Liver (tissue), 3 donors: ENCODE data around the gene RPTOR.

ENCODE experiments used
- HNF4G ChIP-seq: IDR thresholded peaks from 2 replicates; pipeline ENCODE4 v1.6.1; 2016; ENCODE audit warnings: antibody characterized with exemption
- JUND ChIP-seq, 2 donors: IDR thresholded peaks; 2 replicates each; pipeline ENCODE4 v1.6.1; 2016; ENCODE audit warnings: antibody characterized with exemption in 2 of 2
- SP1 ChIP-seq: IDR thresholded peaks from 2 replicates; pipeline ENCODE4 v1.6.1; 2018; ENCODE audit warnings: antibody characterized with exemption, mild to moderate bottlenecking
- TAF1 ChIP-seq: conservative IDR thresholded peaks from 2 replicates; pipeline ENCODE4 v1.6.1; 2016; ENCODE audit warnings: antibody characterized with exemption, mild to moderate bottlenecking
- TF ChIP-seq, protein P1 (sequence below): fragments of 150-350 bp; IDR thresholded peaks from 2 replicates; pipeline ENCODE4 v1.5.1; 2017; ENCODE audit warnings: improper control_type of control experiment, low read depth, low read length; ENCODE audit not compliant: missing input control
- TF ChIP-seq, protein P2 (sequence below): IDR thresholded peaks from 2 replicates; pipeline ENCODE4 v1.6.1; 2016; ENCODE audit warnings: antibody characterized with exemption
- TF ChIP-seq, protein P3 (sequence below): IDR thresholded peaks from 2 replicates; pipeline ENCODE4 v1.6.1; 2016; ENCODE audit warnings: antibody characterized with exemption, mild to moderate bottlenecking
- TF ChIP-seq, protein P4 (sequence below): IDR thresholded peaks from 2 replicates; pipeline ENCODE4 v1.6.1; 2016; ENCODE audit warnings: antibody characterized with exemption
- donor health status: healthy.
- donor health status: healthy.

DNA sequence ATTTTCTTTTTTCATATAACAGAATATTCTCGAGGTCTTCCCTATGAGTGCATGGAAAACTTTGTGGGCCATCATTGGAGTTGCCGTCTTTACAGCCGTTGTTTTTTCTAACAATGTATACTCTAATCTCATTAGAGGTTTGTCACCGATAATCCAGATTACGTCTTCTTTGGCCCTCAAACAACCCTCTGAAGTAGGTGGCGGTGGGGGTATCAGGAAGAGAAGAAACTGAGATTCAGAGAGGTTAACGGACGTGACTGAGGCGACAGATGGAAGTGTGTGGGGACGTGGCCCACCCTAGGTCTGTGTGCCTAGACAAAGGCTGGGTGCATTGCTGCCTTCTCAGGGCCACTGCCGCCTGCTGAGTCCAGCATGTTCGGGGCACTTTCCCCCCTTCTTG lies 63.7 kb downstream of the RPTOR start:
- TF ChIP-seq, protein P1, sequence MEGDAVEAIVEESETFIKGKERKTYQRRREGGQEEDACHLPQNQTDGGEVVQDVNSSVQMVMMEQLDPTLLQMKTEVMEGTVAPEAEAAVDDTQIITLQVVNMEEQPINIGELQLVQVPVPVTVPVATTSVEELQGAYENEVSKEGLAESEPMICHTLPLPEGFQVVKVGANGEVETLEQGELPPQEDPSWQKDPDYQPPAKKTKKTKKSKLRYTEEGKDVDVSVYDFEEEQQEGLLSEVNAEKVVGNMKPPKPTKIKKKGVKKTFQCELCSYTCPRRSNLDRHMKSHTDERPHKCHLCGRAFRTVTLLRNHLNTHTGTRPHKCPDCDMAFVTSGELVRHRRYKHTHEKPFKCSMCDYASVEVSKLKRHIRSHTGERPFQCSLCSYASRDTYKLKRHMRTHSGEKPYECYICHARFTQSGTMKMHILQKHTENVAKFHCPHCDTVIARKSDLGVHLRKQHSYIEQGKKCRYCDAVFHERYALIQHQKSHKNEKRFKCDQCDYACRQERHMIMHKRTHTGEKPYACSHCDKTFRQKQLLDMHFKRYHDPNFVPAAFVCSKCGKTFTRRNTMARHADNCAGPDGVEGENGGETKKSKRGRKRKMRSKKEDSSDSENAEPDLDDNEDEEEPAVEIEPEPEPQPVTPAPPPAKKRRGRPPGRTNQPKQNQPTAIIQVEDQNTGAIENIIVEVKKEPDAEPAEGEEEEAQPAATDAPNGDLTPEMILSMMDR = no peak
- TF ChIP-seq, protein P2, sequence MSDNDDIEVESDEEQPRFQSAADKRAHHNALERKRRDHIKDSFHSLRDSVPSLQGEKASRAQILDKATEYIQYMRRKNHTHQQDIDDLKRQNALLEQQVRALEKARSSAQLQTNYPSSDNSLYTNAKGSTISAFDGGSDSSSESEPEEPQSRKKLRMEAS = no peak
- TF ChIP-seq HNF4G (no peak), JUND (IDR thresholded peaks at IDR 0.05) (no peak), SP1 (no peak), TAF1 (no peak)
- TF ChIP-seq, protein P3, sequence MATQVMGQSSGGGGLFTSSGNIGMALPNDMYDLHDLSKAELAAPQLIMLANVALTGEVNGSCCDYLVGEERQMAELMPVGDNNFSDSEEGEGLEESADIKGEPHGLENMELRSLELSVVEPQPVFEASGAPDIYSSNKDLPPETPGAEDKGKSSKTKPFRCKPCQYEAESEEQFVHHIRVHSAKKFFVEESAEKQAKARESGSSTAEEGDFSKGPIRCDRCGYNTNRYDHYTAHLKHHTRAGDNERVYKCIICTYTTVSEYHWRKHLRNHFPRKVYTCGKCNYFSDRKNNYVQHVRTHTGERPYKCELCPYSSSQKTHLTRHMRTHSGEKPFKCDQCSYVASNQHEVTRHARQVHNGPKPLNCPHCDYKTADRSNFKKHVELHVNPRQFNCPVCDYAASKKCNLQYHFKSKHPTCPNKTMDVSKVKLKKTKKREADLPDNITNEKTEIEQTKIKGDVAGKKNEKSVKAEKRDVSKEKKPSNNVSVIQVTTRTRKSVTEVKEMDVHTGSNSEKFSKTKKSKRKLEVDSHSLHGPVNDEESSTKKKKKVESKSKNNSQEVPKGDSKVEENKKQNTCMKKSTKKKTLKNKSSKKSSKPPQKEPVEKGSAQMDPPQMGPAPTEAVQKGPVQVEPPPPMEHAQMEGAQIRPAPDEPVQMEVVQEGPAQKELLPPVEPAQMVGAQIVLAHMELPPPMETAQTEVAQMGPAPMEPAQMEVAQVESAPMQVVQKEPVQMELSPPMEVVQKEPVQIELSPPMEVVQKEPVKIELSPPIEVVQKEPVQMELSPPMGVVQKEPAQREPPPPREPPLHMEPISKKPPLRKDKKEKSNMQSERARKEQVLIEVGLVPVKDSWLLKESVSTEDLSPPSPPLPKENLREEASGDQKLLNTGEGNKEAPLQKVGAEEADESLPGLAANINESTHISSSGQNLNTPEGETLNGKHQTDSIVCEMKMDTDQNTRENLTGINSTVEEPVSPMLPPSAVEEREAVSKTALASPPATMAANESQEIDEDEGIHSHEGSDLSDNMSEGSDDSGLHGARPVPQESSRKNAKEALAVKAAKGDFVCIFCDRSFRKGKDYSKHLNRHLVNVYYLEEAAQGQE = no peak
- TF ChIP-seq, protein P4, sequence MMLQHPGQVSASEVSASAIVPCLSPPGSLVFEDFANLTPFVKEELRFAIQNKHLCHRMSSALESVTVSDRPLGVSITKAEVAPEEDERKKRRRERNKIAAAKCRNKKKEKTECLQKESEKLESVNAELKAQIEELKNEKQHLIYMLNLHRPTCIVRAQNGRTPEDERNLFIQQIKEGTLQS = no peak
